GM12892 (cell line): ENCODE results near the gene HAND2.

Source experiments
- POLR2A ChIP-seq: IDR thresholded peaks from 2 replicates; pipeline ENCODE4 v1.6.1; 2011; ENCODE audit warnings: low read depth, low read length, control low read depth
- POLR2AphosphoS5 ChIP-seq: IDR thresholded peaks from 2 replicates; pipeline ENCODE4 v1.6.1; 2011; ENCODE audit warnings: low read depth, low read length, control low read depth

- TF ChIP-seq POLR2A, result no peak
- no peak for TF ChIP-seq POLR2AphosphoS5
Measured at GRCh38 chr4:173494013-173494970, 35.7 kb downstream of the HAND2 start.
